Activated CD4-positive, alpha-beta memory T cell treated with anti-CD3 and anti-CD28 coated beads, Interleukin-2, amount 10 ng/mL, durations not matched to agents 7 days and 5 days (primary cell): ENCODE data around the gene FZD4. TPM values are rescaled to one million over a fixed set of nuclear protein-coding genes. Genes with fewer than 3 reads are reported as not detected.
"Not testable (repeated sequence)": the region's sequence is repeated elsewhere in the genome, so short reads cannot be mapped to it uniquely, and the experiment has no call there.

Experiments
- CTCF ChIA-PET: fragments of 350-600 bp; sonication (Branson Sonifier 250); formaldehyde crosslinking; loops from one replicate; lab custom pipeline; 2021; ENCODE audit warnings: antibody characterized with exemption, inconsistent platforms; lab: Charles Lee
- POLR2A ChIA-PET: fragments of 350-600 bp; sonication (Branson Sonifier 250); formaldehyde crosslinking; loops from one replicate; lab custom pipeline; 2021; ENCODE audit warnings: antibody characterized with exemption; lab: Charles Lee
- DNase-seq: peaks from one replicate; pipeline ENCODE4 v3.0.0-alpha.2; 2020
- H3K27ac Mint-ChIP-seq: one replicate; pipeline ENCODE4 v1.8.0; 2021; ENCODE audit warnings: mild to moderate bottlenecking, mixed read lengths
- H3K27me3 Mint-ChIP-seq: one replicate; pipeline ENCODE4 v1.8.0; 2021; ENCODE audit warnings: mixed read lengths
- H3K36me3 Mint-ChIP-seq: one replicate; pipeline ENCODE4 v1.8.0; 2021; ENCODE audit warnings: low read depth, mixed read lengths
- H3K4me1 Mint-ChIP-seq: one replicate; pipeline ENCODE4 v1.8.0; 2021; ENCODE audit warnings: mixed read lengths
- H3K4me3 Mint-ChIP-seq: one replicate; pipeline ENCODE4 v1.8.0; 2021; ENCODE audit warnings: mild to moderate bottlenecking, mixed read lengths
- H3K9me3 Mint-ChIP-seq: one replicate; pipeline ENCODE4 v1.8.0; 2021; ENCODE audit warnings: mixed read lengths
- total RNA-seq, 2 experiments: library from RNA; stranded (reverse); gene quantifications; one replicate each; pipeline ENCODE4 v1.2.3, GENCODE V29; 2021

Gene FZD4
- total RNA-seq, 2 experiments from 2014 or later = 0.10 to 0.13 TPM

GRCh38 chr11:86956905-86957195, 1.7 kb upstream of the FZD4 start:
- no peak for DNase-seq
- Mint-ChIP-seq H3K27me3 (peaks cover 57% of the 10 kb centered on the region), H3K4me3 (no peak overlapping the region), H3K4me1 (peaks cover 14% of the 10 kb centered on the region), H3K9me3 (no peaks in the 10 kb centered on the region), H3K27ac (no peak overlapping the region), H3K36me3 (peaks cover 2% of the 10 kb centered on the region)
- ChIA-PET POLR2A (no interaction called here), CTCF (interaction anchor here (1.0 to 2.0 kb wide), 2 partner anchors 15 to 18 kb away, joined by 3 to 8 read pairs; no protein-coding TSS in a partner anchor)

- no peak overlapping the region for H3K27ac Mint-ChIP-seq
- H3K9me3 Mint-ChIP-seq = no peaks in the 10 kb centered on the region
- H3K4me1 Mint-ChIP-seq = peaks cover 14% of the 10 kb centered on the region
- ChIA-PET POLR2A (no interaction called here), CTCF (interaction anchor here (1.1 to 2.0 kb wide), 5 partner anchors 8 to 334 kb away, joined by 3 to 8 read pairs (median 3); partner anchors contain the start of gene TMEM135)
- no peak for DNase-seq
- no peak overlapping the region for H3K4me3 Mint-ChIP-seq
- peaks cover 59% of the 10 kb centered on the region for H3K27me3 Mint-ChIP-seq
- peaks cover 2% of the 10 kb centered on the region for H3K36me3 Mint-ChIP-seq
These were observed 159 bp downstream of the FZD4 start for GRCh38 chr11:86955111-86955360.

- Mint-ChIP-seq H3K4me1 (peaks cover 14% of the 10 kb centered on the region), H3K27ac (no peak overlapping the region), H3K36me3 (peaks cover 2% of the 10 kb centered on the region), H3K27me3 (peaks cover 54% of the 10 kb centered on the region), H3K9me3 (no peaks in the 10 kb centered on the region), H3K4me3 (peak overlapping the region; percentile 57)
- ChIA-PET POLR2A (interaction anchor here (0.8 kb wide), 1 partner anchor 83 kb away, joined by 3 read pairs; the partner anchor contains the start of gene TMEM135), CTCF (interaction anchor here (1.1 to 1.5 kb wide), 4 partner anchors 7 to 335 kb away, joined by 3 to 5 read pairs (median 3); partner anchors contain the start of gene TMEM135)
- DNase-seq = no peak
These were observed 705 bp downstream of the FZD4 start for GRCh38 chr11:86954269-86955110.

- no peak for DNase-seq
- no peaks in the 10 kb centered on the region for H3K9me3 Mint-ChIP-seq
- peaks cover 14% of the 10 kb centered on the region for H3K4me1 Mint-ChIP-seq
- H3K27ac Mint-ChIP-seq = no peak overlapping the region
- H3K36me3 Mint-ChIP-seq = peaks cover 2% of the 10 kb centered on the region
- POLR2A ChIA-PET = no interaction called here
- peaks cover 48% of the 10 kb centered on the region for H3K27me3 Mint-ChIP-seq
- H3K4me3 Mint-ChIP-seq = no peak overlapping the region
- CTCF ChIA-PET = no interaction called here
These were observed 2.8 kb downstream of the FZD4 start for GRCh38 chr11:86952221-86952875.

GRCh38 chr11:86951706-86952105, 3.5 kb downstream of the FZD4 start:
- ChIA-PET POLR2A (no interaction called here), CTCF (no interaction called here)
- Mint-ChIP-seq H3K4me3 (no peak overlapping the region), H3K9me3 (no peaks in the 10 kb centered on the region), H3K4me1 (peaks cover 14% of the 10 kb centered on the region), H3K27ac (no peak overlapping the region), H3K36me3 (peaks cover 2% of the 10 kb centered on the region), H3K27me3 (peaks cover 42% of the 10 kb centered on the region)
- DNase-seq = no peak

GRCh38 chr11:86950661-86950995, 4.6 kb downstream of the FZD4 start:
- peaks cover 7% of the 10 kb centered on the region for H3K4me1 Mint-ChIP-seq
- POLR2A ChIA-PET = no interaction called here
- no peak for DNase-seq
- H3K9me3 Mint-ChIP-seq = no peaks in the 10 kb centered on the region
- H3K27ac Mint-ChIP-seq = no peak overlapping the region
- no peak overlapping the region for H3K4me3 Mint-ChIP-seq
- H3K36me3 Mint-ChIP-seq = peaks cover 1% of the 10 kb centered on the region
- CTCF ChIA-PET = interaction anchor here (0.7 to 1.4 kb wide), 2 partner anchors 12 to 1054 kb away, joined by 3 to 5 read pairs; no protein-coding TSS in a partner anchor
- H3K27me3 Mint-ChIP-seq = peaks cover 40% of the 10 kb centered on the region

GRCh38 chr11:86949995-86950660, 5.1 kb downstream of the FZD4 start:
- Mint-ChIP-seq H3K27me3 (peaks cover 38% of the 10 kb centered on the region), H3K4me1 (peaks cover 5% of the 10 kb centered on the region), H3K27ac (no peak overlapping the region), H3K4me3 (no peak overlapping the region), H3K9me3 (no peaks in the 10 kb centered on the region), H3K36me3 (no peaks in the 10 kb centered on the region)
- ChIA-PET CTCF (interaction anchor here (0.7 to 1.4 kb wide), 2 partner anchors 11 to 1055 kb away, joined by 3 to 5 read pairs; no protein-coding TSS in a partner anchor), POLR2A (no interaction called here)
- no peak for DNase-seq

GRCh38 chr11:86948733-86949132, 6.5 kb downstream of the FZD4 start:
- H3K27me3 Mint-ChIP-seq = peaks cover 27% of the 10 kb centered on the region
- POLR2A ChIA-PET = no interaction called here
- no peaks in the 10 kb centered on the region for H3K4me1 Mint-ChIP-seq
- no peak overlapping the region for H3K4me3 Mint-ChIP-seq
- DNase-seq = no peak
- H3K9me3 Mint-ChIP-seq = no peaks in the 10 kb centered on the region
- no peaks in the 10 kb centered on the region for H3K36me3 Mint-ChIP-seq
- CTCF ChIA-PET = interaction anchor here (2.1 kb wide), 1 partner anchor 10 kb away, joined by 10 read pairs; no protein-coding TSS in a partner anchor
- no peak overlapping the region for H3K27ac Mint-ChIP-seq

- no peaks in the 10 kb centered on the region for H3K4me1 Mint-ChIP-seq
- CTCF ChIA-PET = interaction anchor here (0.9 to 2.1 kb wide), 2 partner anchors 8 to 9 kb away, joined by 3 to 10 read pairs; partner anchors contain the start of gene FZD4
- no peaks in the 10 kb centered on the region for H3K9me3 Mint-ChIP-seq
- POLR2A ChIA-PET = no interaction called here
- H3K27me3 Mint-ChIP-seq = peaks cover 20% of the 10 kb centered on the region
- H3K4me3 Mint-ChIP-seq = no peak overlapping the region
- no peak overlapping the region for H3K27ac Mint-ChIP-seq
- H3K36me3 Mint-ChIP-seq = no peaks in the 10 kb centered on the region
- no peak for DNase-seq
These were observed 7.7 kb downstream of the FZD4 start for GRCh38 chr11:86947541-86947940.

- H3K27ac Mint-ChIP-seq = not testable (repeated sequence)
These were observed 11.7 kb downstream of the FZD4 start for GRCh38 chr11:86943505-86943904.

GRCh38 chr11:86941871-86942599, 13.2 kb downstream of the FZD4 start:
- Mint-ChIP-seq H3K4me1 (no peaks in the 10 kb centered on the region), H3K9me3 (no peaks in the 10 kb centered on the region), H3K4me3 (no peak overlapping the region), H3K27me3 (peaks cover 7% of the 10 kb centered on the region), H3K36me3 (no peaks in the 10 kb centered on the region), H3K27ac (no peak overlapping the region)
- CTCF ChIA-PET = interaction anchor here (1.3 to 2.9 kb wide), 3 partner anchors 15 to 359 kb away, joined by 3 to 12 read pairs (median 8); no protein-coding TSS in a partner anchor
- POLR2A ChIA-PET = no interaction called here
- DNase-seq = no peak

More at GRCh38 chr11:86943505-86943904, 11.7 kb downstream of the FZD4 start:
- H3K27me3 Mint-ChIP-seq, H3K4me3 Mint-ChIP-seq, CTCF ChIA-PET, POLR2A ChIA-PET, DNase-seq, H3K9me3 Mint-ChIP-seq, H3K4me1 Mint-ChIP-seq, H3K36me3 Mint-ChIP-seq: not testable (repeated sequence)

- H3K36me3 Mint-ChIP-seq = no peaks in the 10 kb centered on the region
- ChIA-PET CTCF (interaction anchor here (1.3 to 2.9 kb wide), 3 partner anchors 16 to 360 kb away, joined by 3 to 12 read pairs (median 8); no protein-coding TSS in a partner anchor), POLR2A (no interaction called here)
- peaks cover 7% of the 10 kb centered on the region for H3K27me3 Mint-ChIP-seq
- no peaks in the 10 kb centered on the region for H3K9me3 Mint-ChIP-seq
- no peak overlapping the region for H3K27ac Mint-ChIP-seq
- no peaks in the 10 kb centered on the region for H3K4me1 Mint-ChIP-seq
- no peak for DNase-seq
- no peak overlapping the region for H3K4me3 Mint-ChIP-seq
These were observed 13.9 kb downstream of the FZD4 start for GRCh38 chr11:86941077-86941870.
